GM12878 (cell line): ENCODE results near the gene CORO1C.

Experiments
- BHLHE40 ChIP-seq, 2 experiments: fragments of 450-650 bp in 1 of 2; IDR thresholded peaks; 2 replicates each; pipeline ENCODE4 v1.6.1; 2011 to 2017; ENCODE audit warnings: low read depth in 2 of 2, borderline replicate concordance in 1 of 2, improper control_type of control experiment in 1 of 2, low read length in 1 of 2, mild to moderate bottlenecking in 1 of 2
- CHD1 ChIP-seq: IDR thresholded peaks from 2 replicates; pipeline ENCODE4 v1.6.1; 2012; ENCODE audit warnings: low read depth, low read length, improper control_type of control experiment
- CREB1 ChIP-seq: IDR thresholded peaks from 2 replicates; pipeline ENCODE4 v1.6.1; 2012; ENCODE audit warnings: low read depth, mild to moderate bottlenecking, inconsistent platforms
- CTCF ChIP-seq, 3 experiments: IDR thresholded peaks in 2 of 3; conservative IDR thresholded peaks in 1 of 3; 2 replicates each; pipeline ENCODE4 v1.5.1; 2011; ENCODE audit warnings: low read depth in 3 of 3, low read length in 3 of 3, mild to moderate bottlenecking in 3 of 3, control low read depth in 2 of 3, moderate library complexity in 2 of 3, inconsistent platforms in 1 of 3, mixed read lengths in 1 of 3; ENCODE audit not compliant: control insufficient read depth in 2 of 3, insufficient read depth in 1 of 3; ENCODE audit errors: extremely low read depth in 1 of 3
- GABPA ChIP-seq: IDR thresholded peaks from 2 replicates; pipeline ENCODE4 v1.6.1; 2014; ENCODE audit warnings: antibody characterized with exemption, low read depth, mild to moderate bottlenecking, inconsistent platforms
- NRF1 ChIP-seq: conservative IDR thresholded peaks from 2 replicates; pipeline ENCODE4 v1.6.1; 2011; ENCODE audit warnings: mild to moderate bottlenecking, low read depth, low read length, improper control_type of control experiment
- PBX3 ChIP-seq: IDR thresholded peaks from 2 replicates; pipeline ENCODE4 v1.6.1; 2011; ENCODE audit warnings: mild to moderate bottlenecking, low read depth, low read length, moderate library complexity; ENCODE audit not compliant: insufficient replicate concordance
- POU2F2 ChIP-seq: IDR thresholded peaks from 3 replicates; pipeline ENCODE4 v1.6.1; 2011; ENCODE audit warnings: low read depth, mild to moderate bottlenecking, low read length, borderline replicate concordance
- TAF1 ChIP-seq: IDR thresholded peaks from 2 replicates; pipeline ENCODE4 v1.6.1; 2011; ENCODE audit warnings: mild to moderate bottlenecking, low read depth, low read length, borderline replicate concordance

GRCh38 chr12:108633534-108634248, 97.6 kb downstream of the CORO1C start, which contains the start of gene SELPLG:
- TF ChIP-seq BHLHE40 (IDR thresholded peaks at IDR 0.05; ENCODE audit: borderline replicate concordance in 1 of 2, low read depth in 2 of 2, low read length in 1 of 2), result peak; percentile 91 to 93
- TF ChIP-seq GABPA, result no peak
- TF ChIP-seq NRF1, result no peak
- peak; percentile 32 to 41 (median 36); a peak in 3 of 6 replicates for TF ChIP-seq CTCF (IDR thresholded peaks at IDR 0.05 in 2 of 3, conservative IDR thresholded peaks at IDR 0.05 in 1 of 3; ENCODE audit: control insufficient read depth in 2 of 3, extremely low read depth in 1 of 3, insufficient read depth in 1 of 3, low read depth in 3 of 3, low read length in 3 of 3)
- TF ChIP-seq CHD1, result peak; percentile 39; the same call in 1 of the 2 replicates
- TF ChIP-seq POU2F2, result peak; percentile 84; the same call in 1 of the 3 replicates
- no peak for TF ChIP-seq TAF1
- TF ChIP-seq PBX3, result no peak
- TF ChIP-seq CREB1, result peak; percentile 69; the same call in 1 of the 2 replicates
